GM10248 (cell line): ENCODE results near the gene SSR4.

Source experiments
- CTCF ChIA-PET: fragments of 300-600 bp; sonication (Branson Sonifier 250); formaldehyde crosslinking; extraction: SDS; loops from one replicate; lab custom pipeline; 2021; ENCODE audit warnings: antibody characterized with exemption; lab: Yijun Ruan, JAX
- POLR2A ChIA-PET: fragments of 350-650 bp; sonication (Branson Sonifier 250); formaldehyde crosslinking; extraction: SDS; loops from one replicate; lab custom pipeline; 2020; ENCODE audit warnings: antibody characterized with exemption; lab: Yijun Ruan, JAX
- DNase-seq: peaks from one replicate; pipeline ENCODE4 v3.0.0; 2012; ENCODE audit errors: extremely low spot score
- CTCF ChIP-seq: IDR thresholded peaks from 2 replicates; pipeline ENCODE4 v1.5.1; 2012; ENCODE audit warnings: mild to moderate bottlenecking, low read depth; ENCODE audit errors: extremely low read depth, missing control alignments, control extremely low read depth

The SSR4 gene

GRCh38 chrX:153766098-153766817 is 28.2 kb upstream of the SSR4 start:
- TF ChIP-seq CTCF: no peak
- POLR2A ChIA-PET: no interaction called here
- no peak for DNase-seq
- CTCF ChIA-PET: interaction anchor here (1.0 kb wide), 2 partner anchors 12 to 187 kb away, joined by 3 read pairs; no protein-coding TSS in a partner anchor

- no peak for DNase-seq
- ChIA-PET POLR2A (no interaction called here), CTCF (interaction anchor here (1.0 to 1.6 kb wide), 5 partner anchors 11 to 187 kb away, joined by 3 to 6 read pairs (median 3); partner anchors contain the start of gene ARHGAP4)
- no peak for TF ChIP-seq CTCF
These were observed 27.4 kb upstream of the SSR4 start for GRCh38 chrX:153766871-153767673.

GRCh38 chrX:153767674-153768055 is 26.8 kb upstream of the SSR4 start:
- ChIA-PET POLR2A (no interaction called here), CTCF (interaction anchor here (1.2 to 1.6 kb wide), 3 partner anchors 14 to 179 kb away, joined by 3 to 6 read pairs (median 5); partner anchors contain the start of gene ARHGAP4)
- TF ChIP-seq CTCF: no peak
- no peak for DNase-seq

GRCh38 chrX:153768311-153769157 is 25.9 kb upstream of the SSR4 start:
- peak; percentile 11 for TF ChIP-seq CTCF
- no peak for DNase-seq
- POLR2A ChIA-PET: no interaction called here
- CTCF ChIA-PET: interaction anchor here (1.2 to 1.6 kb wide), 3 partner anchors 14 to 178 kb away, joined by 3 to 6 read pairs (median 5); partner anchors contain the start of gene ARHGAP4

- ChIA-PET POLR2A (no interaction called here), CTCF (interaction anchor here (1.6 kb wide), 1 partner anchor 177 kb away, joined by 6 read pairs; no protein-coding TSS in a partner anchor)
- no peak for TF ChIP-seq CTCF
- no peak for DNase-seq
These were observed 25.2 kb upstream of the SSR4 start for GRCh38 chrX:153769158-153769864.
